Heart left ventricle (tissue), 13 donors: Measurements from ENCODE around the gene UTP14A.
"Not testable (repeated sequence)": the region's sequence is repeated elsewhere in the genome, so short reads cannot be mapped to it uniquely, and the experiment has no call there.

Experiments used
- POLR2A ChIP-seq, 2 donors: fragments of 450-650 bp; IDR thresholded peaks; one replicate each; pipeline ENCODE4 v1.6.1; 2017; ENCODE audit warnings: antibody characterized with exemption in 2 of 2, mild to moderate bottlenecking in 2 of 2, moderate library complexity in 2 of 2
- TF ChIP-seq, protein P1 (sequence below), 12 donors: fragments of 200-600 bp; sonication (generic) in 4 of 12; IDR thresholded peaks; one replicate each; pipeline versions ENCODE4 v1.5.0 to v1.8.0; 2018 to 2022; ENCODE audit warnings: antibody characterized with exemption in 12 of 12, mild to moderate bottlenecking in 5 of 12
- donor health status: ischemic (EF 13 %, LVEDD 7.1; RV severe dilation, severe dysfunction).
- donor health status: DM: no; HTN: yes; CAD: no.
- donor health status: DM: no; HTN: no; CAD: no.
- donor health status: ischemic (EF 25% LVEDD 6.9; RV normal size, moderate dysfunction).
- donor health status: ischemic (EF 25% LVEDD 5.7; RV mildly dilated, moderate dysfunction).
- donor health status: ischemic (EF 35%, LVEDD 5.7; RV mildly dilated, moderate dysfunction).
- donor health status: nonischemic (EF 11% LVEDD 7.7; RV severe dilation, severe dysfunction).
- donor health status: DM: yes; HTN: yes; CAD: no.
- donor health status: PGD.
- donor health status: ischemic (EF 29% LVEDD 5.4; RV normal size, mild dysfunction).
- donor health status: nonischemic (EF 23%, LVEDD 6.1; RV moderate dilation, normal function).

GRCh38 chrX:129866321-129866720, 39.6 kb upstream of the UTP14A start:
- not testable (repeated sequence) for TF ChIP-seq POLR2A (IDR thresholded peaks at IDR 0.05)
- TF ChIP-seq, protein P1, sequence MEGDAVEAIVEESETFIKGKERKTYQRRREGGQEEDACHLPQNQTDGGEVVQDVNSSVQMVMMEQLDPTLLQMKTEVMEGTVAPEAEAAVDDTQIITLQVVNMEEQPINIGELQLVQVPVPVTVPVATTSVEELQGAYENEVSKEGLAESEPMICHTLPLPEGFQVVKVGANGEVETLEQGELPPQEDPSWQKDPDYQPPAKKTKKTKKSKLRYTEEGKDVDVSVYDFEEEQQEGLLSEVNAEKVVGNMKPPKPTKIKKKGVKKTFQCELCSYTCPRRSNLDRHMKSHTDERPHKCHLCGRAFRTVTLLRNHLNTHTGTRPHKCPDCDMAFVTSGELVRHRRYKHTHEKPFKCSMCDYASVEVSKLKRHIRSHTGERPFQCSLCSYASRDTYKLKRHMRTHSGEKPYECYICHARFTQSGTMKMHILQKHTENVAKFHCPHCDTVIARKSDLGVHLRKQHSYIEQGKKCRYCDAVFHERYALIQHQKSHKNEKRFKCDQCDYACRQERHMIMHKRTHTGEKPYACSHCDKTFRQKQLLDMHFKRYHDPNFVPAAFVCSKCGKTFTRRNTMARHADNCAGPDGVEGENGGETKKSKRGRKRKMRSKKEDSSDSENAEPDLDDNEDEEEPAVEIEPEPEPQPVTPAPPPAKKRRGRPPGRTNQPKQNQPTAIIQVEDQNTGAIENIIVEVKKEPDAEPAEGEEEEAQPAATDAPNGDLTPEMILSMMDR (IDR thresholded peaks at IDR 0.05): not testable (repeated sequence)
